Endothelial cell of umbilical vein (primary cell): Measurements from ENCODE around the gene PLXNC1. TPM values are rescaled to one million over a fixed set of nuclear protein-coding genes. Genes with fewer than 3 reads are reported as not detected.
A peak's percentile ranks its signal among the peaks of the same experiment; 100 is the strongest.

Source experiments
- BruUV-seq: library from RNA; stranded (reverse); fragments of 400-500 nt; replicated peaks from 2 replicates; lab custom pipeline; 2021; lab: Mats Ljungman, UMichigan
- CTCF ChIA-PET: fragments of 300-600, 350-600 bp; sonication (Branson Sonifier 250); formaldehyde crosslinking; loops from one replicate; lab custom pipeline; 2021; ENCODE audit warnings: antibody characterized with exemption, inconsistent platforms; lab: Charles Lee
- POLR2A ChIA-PET: fragments of 300-600, 350-600 bp; sonication (Branson Sonifier 250); formaldehyde crosslinking; loops from one replicate; lab custom pipeline; 2021; ENCODE audit warnings: antibody characterized with exemption, inconsistent platforms; lab: Charles Lee
- DNase-seq: peaks from one replicate; pipeline ENCODE4 v3.0.0-alpha.2; 2011; ENCODE audit warnings: low read depth, low spot score
- FAIRE-seq: peaks from 2 replicates; lab custom pipeline; 2011; peaks lifted over from hg19 to GRCh38; lab: Jason Lieb, UNC
- H2AFZ ChIP-seq: 2 replicates; pipeline ENCODE4 v1.6.0; 2012; ENCODE audit warnings: low read depth, low read length, control low read depth, inconsistent platforms
- H3K27ac ChIP-seq: 2 replicates; pipeline ENCODE4 v1.5.1; 2011; ENCODE audit warnings: low read depth, mild to moderate bottlenecking, control low read depth, low read length, moderate library complexity; ENCODE audit not compliant: insufficient read depth
- H3K27me3 ChIP-seq, 2 experiments: 2 replicates each; pipeline versions ENCODE4 v1.6.0 to v1.6.1; 2011; ENCODE audit warnings: low read length in 2 of 2, mixed read lengths in 1 of 2; ENCODE audit not compliant: control insufficient read depth in 2 of 2, insufficient read depth in 2 of 2
- H3K36me3 ChIP-seq, 2 experiments: 2 replicates in 1 of 2; 3 replicates in 1 of 2; pipeline ENCODE4 v1.5.1; 2011; ENCODE audit warnings: low read length in 2 of 2, mild to moderate bottlenecking in 1 of 2, moderate library complexity in 1 of 2; ENCODE audit not compliant: control insufficient read depth in 2 of 2, insufficient read depth in 2 of 2; ENCODE audit errors: extremely low read depth in 1 of 2
- H3K4me1 ChIP-seq: 3 replicates; pipeline ENCODE4 v1.5.1; 2011; ENCODE audit warnings: mild to moderate bottlenecking, low read length; ENCODE audit not compliant: control insufficient read depth, insufficient read depth; ENCODE audit errors: extremely low read depth
- H3K4me2 ChIP-seq: 2 replicates; pipeline ENCODE4 v1.6.1; 2011; ENCODE audit warnings: low read length, control low read depth, mixed read lengths; ENCODE audit not compliant: insufficient read depth
- H3K4me3 ChIP-seq, 3 experiments: fragments of 200-600 bp in 1 of 3; sonication (generic), shearing (Covaris generic) in 1 of 3; replicated peaks in 1 of 3; 2 replicates each; pipeline ENCODE4 v1.5.1; 2011 to 2016; ENCODE audit warnings: control low read depth in 3 of 3, low read length in 3 of 3, mild to moderate bottlenecking in 2 of 3, inconsistent platforms in 1 of 3, low read depth in 1 of 3, moderate library complexity in 1 of 3; ENCODE audit not compliant: insufficient read depth in 1 of 3
- H3K79me2 ChIP-seq: 2 replicates; pipeline ENCODE4 v1.6.0; 2012; ENCODE audit warnings: low read length, inconsistent platforms; ENCODE audit not compliant: control insufficient read depth, insufficient read depth
- H3K9ac ChIP-seq: replicated peaks from 2 replicates; pipeline ENCODE3; 2011; ENCODE audit warnings: low read length, control low read depth; ENCODE audit not compliant: insufficient read depth; ENCODE audit errors: extremely low read depth
- H3K9me1 ChIP-seq: replicated peaks from 3 replicates; pipeline ENCODE4 v1.6.0; 2011; ENCODE audit warnings: mild to moderate bottlenecking, low read length; ENCODE audit not compliant: control insufficient read depth, insufficient read depth; ENCODE audit errors: extremely low read depth
- H3K9me3 ChIP-seq: replicated peaks from 2 replicates; pipeline ENCODE4 v1.5.1; 2012; ENCODE audit warnings: low read length, inconsistent platforms; ENCODE audit not compliant: control insufficient read depth, insufficient read depth
- H4K20me1 ChIP-seq: replicated peaks from 2 replicates; pipeline ENCODE3; 2011; ENCODE audit warnings: mild to moderate bottlenecking, low read length; ENCODE audit not compliant: control insufficient read depth, insufficient read depth; ENCODE audit errors: extremely low read depth
- EZH2 ChIP-seq: IDR thresholded peaks from 2 replicates; pipeline ENCODE4 v1.6.1; 2012; ENCODE audit warnings: borderline replicate concordance, low read depth, mild to moderate bottlenecking, moderate library complexity, low read length, inconsistent platforms; ENCODE audit not compliant: severe bottlenecking
- FOS ChIP-seq: IDR thresholded peaks from 2 replicates; pipeline ENCODE4 v1.6.1; 2011; ENCODE audit warnings: mild to moderate bottlenecking, low read length, moderate library complexity, borderline replicate concordance; ENCODE audit not compliant: insufficient read depth
- GATA2 ChIP-seq: IDR thresholded peaks from 2 replicates; pipeline ENCODE4 v1.7.0; 2011; ENCODE audit warnings: low read depth, mild to moderate bottlenecking, moderate library complexity, mixed read lengths, low read length; ENCODE audit not compliant: insufficient read length, insufficient read depth
- JUN ChIP-seq: IDR thresholded peaks from 2 replicates; pipeline ENCODE4 v1.6.1; 2011; ENCODE audit warnings: borderline replicate concordance, low read depth; ENCODE audit not compliant: insufficient read length, insufficient read depth
- MYC ChIP-seq: IDR thresholded peaks from one replicate; pipeline ENCODE4 v1.6.1; 2011; ENCODE audit warnings: mild to moderate bottlenecking, low read depth, low read length
- POLR2A ChIP-seq: IDR thresholded peaks from 2 replicates; pipeline ENCODE4 v1.6.1; 2012; ENCODE audit warnings: low read depth, mild to moderate bottlenecking, control low read depth, low read length
- POLR2AphosphoS5 ChIP-seq: IDR thresholded peaks from 2 replicates; pipeline ENCODE4 v1.6.1; 2012; ENCODE audit warnings: low read depth, mild to moderate bottlenecking, control low read depth, low read length, moderate library complexity; ENCODE audit not compliant: insufficient read depth
- dilution Hi-C: fragments of 300-500 bp; cut with MboI; formaldehyde crosslinking; loops from one replicate; pipeline ENCODE4 v1.15.0; 2019; ENCODE audit warnings: low sequenced_read_pairs; ENCODE audit not compliant: extremely low pct_ligation_motif_present
- intact Hi-C: fragments of 100-400 bp; cut with micrococcal nuclease; formaldehyde crosslinking; loops from one replicate; pipeline ENCODE4 v1.10.0; 2022
- polyA plus RNA-seq, 4 experiments: library from polyadenylated mRNA; depleted of rRNA in 3 of 4; stranded (reverse) in 3 of 4; unstranded in 1 of 4; fragments of >200 nt; gene quantifications; 2 replicates each; pipeline versions ENCODE4 v1.2.1 to v1.2.3, GENCODE V29; 2011 to 2012; ENCODE audit warnings: missing spikeins in 1 of 4
- total RNA-seq: library from RNA; stranded (reverse); gene quantifications from 2 replicates; pipeline ENCODE4 v1.2.3, GENCODE V29; 2021
- TF ChIP-seq, protein P1 (sequence below), 2 donors: IDR thresholded peaks; 1 replicate in 1 of 2; 2 replicates in 1 of 2; pipeline ENCODE4 v1.5.1; 2011; ENCODE audit warnings: low read length in 2 of 2, mild to moderate bottlenecking in 2 of 2, moderate library complexity in 2 of 2, control low read depth in 1 of 2, inconsistent platforms in 1 of 2, low read depth in 1 of 2; ENCODE audit not compliant: insufficient read depth in 1 of 2; ENCODE audit errors: extremely low read depth in 1 of 2
- TF ChIP-seq, protein P2 (sequence below): IDR thresholded peaks from 2 replicates; pipeline ENCODE4 v1.6.1; 2011; ENCODE audit not compliant: insufficient read depth, insufficient read length

Gene PLXNC1
- total and polyA plus RNA-seq, 2 donors (not counting 3 experiments of a cell fraction or from before 2014, with no cell fraction given) = 0.04 TPM; not detected in 1

DNA sequence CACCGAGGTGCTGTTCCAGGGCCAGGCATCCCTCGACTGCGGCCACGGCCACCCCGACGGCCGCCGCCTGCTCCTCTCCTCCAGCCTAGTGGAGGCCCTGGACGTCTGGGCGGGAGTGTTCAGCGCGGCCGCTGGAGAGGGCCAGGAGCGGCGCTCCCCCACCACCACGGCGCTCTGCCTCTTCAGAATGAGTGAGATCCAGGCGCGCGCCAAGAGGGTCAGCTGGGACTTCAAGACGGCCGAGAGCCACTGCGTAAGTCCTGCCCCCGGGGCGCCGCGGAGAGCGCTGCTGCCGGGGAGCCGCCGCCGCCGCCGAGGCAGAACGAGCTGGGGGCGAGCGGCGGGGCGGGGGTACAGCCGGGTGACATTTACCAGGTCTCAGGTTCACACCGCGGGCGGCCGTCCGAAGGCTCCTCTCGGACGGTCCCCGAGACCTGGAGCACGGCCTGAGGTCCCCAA, 1.4 kb downstream of the PLXNC1 start:
- H3K9me1 ChIP-seq = no peaks in the 10 kb centered on the region
- no peaks in the 10 kb centered on the region for H3K4me1 ChIP-seq
- H3K4me2 ChIP-seq = no peak overlapping the region
- H3K27ac ChIP-seq = no peak overlapping the region
- DNase-seq (no peak), FAIRE-seq (no peak)
- peaks cover 56 to 76% of the 10 kb centered on the region in 2 experiments for H3K27me3 ChIP-seq
- H4K20me1 ChIP-seq = no peaks in the 10 kb centered on the region
- no peaks in the 10 kb centered on the region for H3K9me3 ChIP-seq
- intact Hi-C loops (loop anchor here (5.0 kb wide), 2 partner anchors 282 to 382 kb away; no protein-coding TSS in a partner anchor), dilution Hi-C loops (no loop called here)
- no peaks in the 10 kb centered on the region for H3K36me3 ChIP-seq
- CTCF ChIA-PET = no interaction called here
- no peak overlapping the region for H3K9ac ChIP-seq
- BruUV-seq = no TSS peak
- TF ChIP-seq POLR2AphosphoS5 (no peak), POLR2A (no peak), JUN (no peak), EZH2 (peak; percentile 77)
- H2AFZ ChIP-seq = no peak overlapping the region
- no peaks in the 10 kb centered on the region for H3K79me2 ChIP-seq
- POLR2A ChIA-PET = no interaction called here
- H3K4me3 ChIP-seq = no peak overlapping the region

DNA sequence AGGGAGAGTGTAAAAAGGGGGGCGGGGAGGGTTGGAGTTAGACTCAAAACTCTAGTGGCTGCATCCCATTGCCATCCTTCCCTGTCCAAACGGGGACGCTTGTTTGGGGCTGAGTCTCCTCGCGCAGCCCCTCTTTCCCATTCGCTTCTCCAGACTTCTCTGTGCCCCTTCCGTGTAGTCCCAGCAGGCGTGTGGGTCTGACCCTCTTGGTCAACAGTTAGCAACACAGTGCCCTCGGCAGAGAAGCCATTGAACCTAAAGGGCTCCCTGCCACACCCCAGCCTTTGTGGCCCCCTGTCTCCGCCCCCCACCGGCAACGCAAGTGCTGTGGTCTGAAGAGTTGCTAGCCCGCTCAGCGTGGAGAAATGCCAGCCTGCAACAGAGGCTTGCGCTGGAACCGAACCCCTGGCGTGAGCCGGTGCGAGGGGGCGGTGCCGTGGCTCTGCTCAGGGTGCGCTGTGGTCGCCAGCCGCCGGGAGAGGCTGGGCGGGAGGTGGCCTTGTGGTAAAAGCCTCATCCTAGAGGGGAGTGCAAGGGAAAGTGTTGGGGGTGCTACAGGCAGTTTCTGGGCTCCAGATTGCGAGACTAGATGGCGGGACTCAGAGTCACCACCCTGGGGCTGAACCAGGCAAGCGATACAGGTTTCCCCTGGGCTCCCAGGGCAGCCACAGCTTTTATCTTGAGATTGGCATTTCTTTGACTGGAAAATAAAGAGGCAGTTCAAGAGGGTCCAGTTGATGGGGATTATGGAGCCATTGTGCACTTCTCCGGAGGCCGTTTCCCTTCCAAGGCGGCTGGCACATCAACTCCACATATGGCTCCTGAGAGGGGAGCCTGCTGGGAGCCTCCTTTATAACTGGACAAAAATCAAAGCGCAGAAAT, 2.1 kb downstream of the PLXNC1 start:
- H3K36me3 ChIP-seq = no peaks in the 10 kb centered on the region
- H3K79me2 ChIP-seq = no peaks in the 10 kb centered on the region
- no peaks in the 10 kb centered on the region for H4K20me1 ChIP-seq
- H2AFZ ChIP-seq = no peak overlapping the region
- BruUV-seq = no TSS peak
- peaks cover 55 to 72% of the 10 kb centered on the region in 2 experiments for H3K27me3 ChIP-seq
- H3K9ac ChIP-seq = no peak overlapping the region
- DNase-seq (no peak), FAIRE-seq (no peak)
- dilution Hi-C loops = no loop called here
- TF ChIP-seq POLR2A (no peak), MYC (no peak), GATA2 (no peak), FOS (no peak), EZH2 (no peak), JUN (no peak), POLR2AphosphoS5 (no peak)
- TF ChIP-seq, protein P1, sequence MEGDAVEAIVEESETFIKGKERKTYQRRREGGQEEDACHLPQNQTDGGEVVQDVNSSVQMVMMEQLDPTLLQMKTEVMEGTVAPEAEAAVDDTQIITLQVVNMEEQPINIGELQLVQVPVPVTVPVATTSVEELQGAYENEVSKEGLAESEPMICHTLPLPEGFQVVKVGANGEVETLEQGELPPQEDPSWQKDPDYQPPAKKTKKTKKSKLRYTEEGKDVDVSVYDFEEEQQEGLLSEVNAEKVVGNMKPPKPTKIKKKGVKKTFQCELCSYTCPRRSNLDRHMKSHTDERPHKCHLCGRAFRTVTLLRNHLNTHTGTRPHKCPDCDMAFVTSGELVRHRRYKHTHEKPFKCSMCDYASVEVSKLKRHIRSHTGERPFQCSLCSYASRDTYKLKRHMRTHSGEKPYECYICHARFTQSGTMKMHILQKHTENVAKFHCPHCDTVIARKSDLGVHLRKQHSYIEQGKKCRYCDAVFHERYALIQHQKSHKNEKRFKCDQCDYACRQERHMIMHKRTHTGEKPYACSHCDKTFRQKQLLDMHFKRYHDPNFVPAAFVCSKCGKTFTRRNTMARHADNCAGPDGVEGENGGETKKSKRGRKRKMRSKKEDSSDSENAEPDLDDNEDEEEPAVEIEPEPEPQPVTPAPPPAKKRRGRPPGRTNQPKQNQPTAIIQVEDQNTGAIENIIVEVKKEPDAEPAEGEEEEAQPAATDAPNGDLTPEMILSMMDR (IDR thresholded peaks at IDR 0.05; ENCODE audit: extremely low read depth in 1 of 2, insufficient read depth in 1 of 2, low read depth in 1 of 2, low read length in 2 of 2) = no peak
- TF ChIP-seq, protein P2, sequence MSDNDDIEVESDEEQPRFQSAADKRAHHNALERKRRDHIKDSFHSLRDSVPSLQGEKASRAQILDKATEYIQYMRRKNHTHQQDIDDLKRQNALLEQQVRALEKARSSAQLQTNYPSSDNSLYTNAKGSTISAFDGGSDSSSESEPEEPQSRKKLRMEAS = no peak
- intact Hi-C loops = no loop called here
- no peaks in the 10 kb centered on the region for H3K9me1 ChIP-seq
- H3K4me1 ChIP-seq = no peaks in the 10 kb centered on the region
- no peak overlapping the region for H3K27ac ChIP-seq
- H3K9me3 ChIP-seq = no peaks in the 10 kb centered on the region
- CTCF ChIA-PET = interaction anchor here (1.7 kb wide), 1 partner anchor 11 kb away, joined by 6 read pairs; no protein-coding TSS in a partner anchor
- POLR2A ChIA-PET = no interaction called here
- H3K4me3 ChIP-seq = no peak overlapping the region
- no peak overlapping the region for H3K4me2 ChIP-seq
